22Rv1 (cell line): ENCODE measurements around the gene PLEKHJ1.

Experiments
- CTCF ChIP-seq: fragments of 450-650 bp; IDR thresholded peaks from 2 replicates; pipeline ENCODE4 v1.5.1; 2017; ENCODE audit warnings: mild to moderate bottlenecking
- ZFX ChIP-seq: fragments of 450-650 bp; IDR thresholded peaks from 2 replicates; pipeline ENCODE4 v1.6.1; 2017; ENCODE audit warnings: antibody characterized with exemption, borderline replicate concordance

GRCh38 chr19:2219726-2220125 lies 16.4 kb downstream of the PLEKHJ1 start:
- TF ChIP-seq CTCF = no peak
- TF ChIP-seq ZFX = no peak
